Heart left ventricle (tissue), 16 donors: ENCODE measurements around the gene TRMT44. TPM values are rescaled to one million over a fixed set of nuclear protein-coding genes. Genes with fewer than 3 reads are reported as not detected.

ENCODE experiments used
- ATAC-seq, 4 donors: fragments of 200-7000 bp; cut with Tn5 transposase; one replicate each; pipeline ENCODE4 v1.9.1; 2020 to 2022; ENCODE audit warnings: moderate library complexity in 4 of 4, mild to moderate bottlenecking in 3 of 4, moderate number of reproducible peaks in 1 of 4
- DNase-seq, 5 donors: peaks; one replicate each; pipeline ENCODE4 v3.0.0-alpha.2; 2020
- H3K27ac ChIP-seq, 12 donors: fragments of 200-600 bp; sonication (generic) in 4 of 12; one replicate each; pipeline versions ENCODE4 v1.5.0 to v1.8.0; 2016 to 2022; ENCODE audit warnings: mild to moderate bottlenecking in 2 of 12
- H3K27me3 ChIP-seq, 9 donors: fragments of 200-600 bp; sonication (generic) in 2 of 9; one replicate each; pipeline versions ENCODE4 v1.5.1 to v1.8.0; 2016 to 2022; ENCODE audit warnings: mild to moderate bottlenecking in 3 of 9
- H3K36me3 ChIP-seq, 9 donors: fragments of 200-600 bp; sonication (generic) in 2 of 9; one replicate each; pipeline versions ENCODE4 v1.5.0 to v1.8.0; 2018 to 2022; ENCODE audit warnings: mild to moderate bottlenecking in 2 of 9
- H3K4me1 ChIP-seq, 12 donors: fragments of 200-600 bp; sonication (generic) in 4 of 12; one replicate each; pipeline versions ENCODE4 v1.5.0 to v1.8.0; 2016 to 2022; ENCODE audit warnings: mild to moderate bottlenecking in 3 of 12
- H3K4me3 ChIP-seq, 12 donors: fragments of 200-600 bp; sonication (generic) in 4 of 12; one replicate each; pipeline versions ENCODE4 v1.5.0 to v1.8.0; 2017 to 2022; ENCODE audit warnings: mild to moderate bottlenecking in 9 of 12, moderate library complexity in 4 of 12
- H3K9me3 ChIP-seq, 12 donors: fragments of 200-600 bp; sonication (generic) in 4 of 12; one replicate each; pipeline versions ENCODE4 v1.5.0 to v1.8.0; 2016 to 2022; ENCODE audit warnings: mild to moderate bottlenecking in 1 of 12
- POLR2A ChIP-seq, 2 donors: fragments of 450-650 bp; IDR thresholded peaks; one replicate each; pipeline ENCODE4 v1.6.1; 2017; ENCODE audit warnings: antibody characterized with exemption in 2 of 2, mild to moderate bottlenecking in 2 of 2, moderate library complexity in 2 of 2
- WGBS, 4 donors: extraction: QIAGEN DNeasy Blood & Tissue Kit in 2 of 4; methylation state at CpG; one replicate each; pipeline versions ENCODE4 v1.1.5 to v1.1.7; 2013 to 2018; 5-methylcytosine and 5-hydroxymethylcytosine counted together
- intact Hi-C, 10 donors: fragments of 100-400 bp; cut with DNase I; formaldehyde crosslinking; loops; one replicate each; pipeline versions ENCODE4 v1.11.1 to v1.14.2; 2022
- polyA plus RNA-seq, 2 donors: library from polyadenylated mRNA; stranded (reverse); fragments of 200-250 nt; gene quantifications; one replicate each; pipeline ENCODE4 v1.2.3, GENCODE V29; 2013
- total RNA-seq, 9 donors: library from RNA; depleted of rRNA in 2 of 9; stranded (reverse); fragments of >200 nt in 2 of 9; fragmentation: NEBNext Ultra II Directional in 3 of 9; extraction: Animal tissue kit (Norgen Biotek cat#: 25700) in 3 of 9; gene quantifications; one replicate each; pipeline versions ENCODE4 v1.1.0 to v1.2.4, GENCODE V29; 2016 to 2023
- TF ChIP-seq, protein P1 (sequence below), 12 donors: fragments of 200-600 bp; sonication (generic) in 4 of 12; IDR thresholded peaks; one replicate each; pipeline versions ENCODE4 v1.5.0 to v1.8.0; 2018 to 2022; ENCODE audit warnings: antibody characterized with exemption in 12 of 12, mild to moderate bottlenecking in 5 of 12
- donor health status: ischemic (EF 13 %, LVEDD 7.1; RV severe dilation, severe dysfunction).
- donor health status: healthy with polysubstance abuse.
- donor health status: DM: no; HTN: yes; CAD: no.
- donor health status: DM: no; HTN: no; CAD: no.
- donor health status: ischemic (EF 25% LVEDD 6.9; RV normal size, moderate dysfunction).
- donor health status: ischemic (EF 25% LVEDD 5.7; RV mildly dilated, moderate dysfunction).
- donor health status: healthy.
- donor health status: DM: yes; HTN: yes; CAD: no.
- donor health status: ischemic (EF 35%, LVEDD 5.7; RV mildly dilated, moderate dysfunction).
- donor health status: nonischemic (EF 11% LVEDD 7.7; RV severe dilation, severe dysfunction).
- donor health status: DM: yes; HTN: yes; CAD: no.
- donor health status: PGD.
- donor health status: ischemic (EF 29% LVEDD 5.4; RV normal size, mild dysfunction).
- donor health status: nonischemic (EF 23%, LVEDD 6.1; RV moderate dilation, normal function).

The TRMT44 gene
- total and polyA plus RNA-seq, 11 donors: 6.1 to 11.7 (median 8.3) TPM

DNA sequence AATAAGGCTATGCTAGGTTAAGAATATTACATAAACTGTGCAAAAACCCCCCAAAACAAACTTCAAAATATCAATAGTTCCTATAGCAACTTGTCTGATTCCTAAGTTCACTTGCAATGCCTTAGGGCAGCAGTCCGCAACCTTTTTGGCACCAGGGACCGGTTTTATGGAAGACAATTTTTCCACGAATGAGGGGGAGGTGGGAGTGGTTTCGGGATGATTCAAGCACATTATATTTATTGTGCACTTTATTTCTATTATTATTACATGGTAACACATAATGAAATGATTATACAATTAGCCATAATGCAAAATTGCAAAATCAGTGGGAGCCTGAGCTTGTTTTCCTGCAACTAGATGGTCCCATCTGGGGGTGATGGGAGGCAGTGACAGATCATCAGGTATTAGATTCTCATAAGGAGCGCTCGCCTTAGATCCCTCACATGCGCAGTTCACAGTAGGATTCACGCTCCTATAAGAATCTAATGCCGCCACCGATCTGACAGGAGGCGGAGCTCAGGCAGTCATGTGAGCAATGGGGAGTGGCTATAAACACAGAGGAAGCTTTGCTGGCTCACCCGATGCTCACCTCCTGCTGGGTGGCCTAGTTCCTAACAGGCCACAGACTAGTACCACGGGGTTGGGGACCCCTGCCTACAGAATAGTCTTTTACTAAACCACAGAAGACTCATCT lies 39.8 kb upstream of the TRMT44 start:
- peaks cover 7 to 41% (median 27%) of the 10 kb centered on the region in 12 donors for H3K4me1 ChIP-seq
- H3K27me3 ChIP-seq: no peaks in the 10 kb centered on the region
- 90 to 96% (median 94%) methylated on average over 13 of the region's 13 CpGs for WGBS, 4 donors
- H3K4me3 ChIP-seq: no peak overlapping the region
- peak overlapping the region in 5 of 12 donors; percentile 77 to 82 (median 80) for H3K27ac ChIP-seq
- intact Hi-C loops: loop anchor here in 7 of 10 donors (5.0 to 10.0 kb wide), 5 partner anchors 76 to 226 kb away; partner anchors contain the start of gene HTRA3 (in 1 of the 7)
- DNase-seq: no peak
- H3K36me3 ChIP-seq: peaks cover 0 to 68% (median 50%) of the 10 kb centered on the region in 9 donors
- ATAC-seq: no peak
- TF ChIP-seq, protein P1, sequence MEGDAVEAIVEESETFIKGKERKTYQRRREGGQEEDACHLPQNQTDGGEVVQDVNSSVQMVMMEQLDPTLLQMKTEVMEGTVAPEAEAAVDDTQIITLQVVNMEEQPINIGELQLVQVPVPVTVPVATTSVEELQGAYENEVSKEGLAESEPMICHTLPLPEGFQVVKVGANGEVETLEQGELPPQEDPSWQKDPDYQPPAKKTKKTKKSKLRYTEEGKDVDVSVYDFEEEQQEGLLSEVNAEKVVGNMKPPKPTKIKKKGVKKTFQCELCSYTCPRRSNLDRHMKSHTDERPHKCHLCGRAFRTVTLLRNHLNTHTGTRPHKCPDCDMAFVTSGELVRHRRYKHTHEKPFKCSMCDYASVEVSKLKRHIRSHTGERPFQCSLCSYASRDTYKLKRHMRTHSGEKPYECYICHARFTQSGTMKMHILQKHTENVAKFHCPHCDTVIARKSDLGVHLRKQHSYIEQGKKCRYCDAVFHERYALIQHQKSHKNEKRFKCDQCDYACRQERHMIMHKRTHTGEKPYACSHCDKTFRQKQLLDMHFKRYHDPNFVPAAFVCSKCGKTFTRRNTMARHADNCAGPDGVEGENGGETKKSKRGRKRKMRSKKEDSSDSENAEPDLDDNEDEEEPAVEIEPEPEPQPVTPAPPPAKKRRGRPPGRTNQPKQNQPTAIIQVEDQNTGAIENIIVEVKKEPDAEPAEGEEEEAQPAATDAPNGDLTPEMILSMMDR (IDR thresholded peaks at IDR 0.05): no peak
- TF ChIP-seq POLR2A (IDR thresholded peaks at IDR 0.05): no peak
- no peaks in the 10 kb centered on the region for H3K9me3 ChIP-seq

GRCh38 chr4:8401665-8402064 lies 38.9 kb upstream of the TRMT44 start:
- peaks cover 0 to under 1% (median 0%) of the 10 kb centered on the region in 12 donors for H3K9me3 ChIP-seq
- no peak overlapping the region for H3K4me3 ChIP-seq
- no peak for ATAC-seq
- peaks cover 7 to 44% (median 27%) of the 10 kb centered on the region in 12 donors for H3K4me1 ChIP-seq
- TF ChIP-seq POLR2A (IDR thresholded peaks at IDR 0.05): no peak
- TF ChIP-seq, protein P1 (IDR thresholded peaks at IDR 0.05): no peak
- peak overlapping the region; percentile 45 to 91 (median 80) for H3K27ac ChIP-seq
- peaks cover 0 to 72% (median 50%) of the 10 kb centered on the region in 9 donors for H3K36me3 ChIP-seq
- 74 to 93% (median 88%) methylated on average over 10 of the region's 10 CpGs for whole genome bisulfite sequencing, 4 donors
- no peak for DNase-seq
- H3K27me3 ChIP-seq: no peaks in the 10 kb centered on the region
- intact Hi-C loops: loop anchor here in 9 of 10 donors (1.0 to 10.0 kb wide), 13 partner anchors 71 to 227 kb away; partner anchors contain the start of gene HTRA3 (in 1 of the 9)

- Histone ChIP-seq H3K27ac (peak overlapping the region; percentile 45 to 91 (median 80)), H3K9me3 (peaks cover 0 to 5% (median 0%) of the 10 kb centered on the region in 12 donors), H3K36me3 (peaks cover 0 to 68% (median 46%) of the 10 kb centered on the region in 9 donors), H3K27me3 (no peaks in the 10 kb centered on the region), H3K4me1 (peaks cover 7 to 44% (median 27%) of the 10 kb centered on the region in 12 donors), H3K4me3 (no peak overlapping the region)
- 34 to 50% (median 37%) methylated on average over 8 to 11 of the region's 11 CpGs for WGBS, 4 donors
- ATAC-seq: peak; percentile 37 to 71 (median 48)
- intact Hi-C loops: loop anchor here in 9 of 10 donors (1.0 to 10.0 kb wide), 13 partner anchors 71 to 227 kb away; partner anchors contain the start of gene HTRA3 (in 1 of the 9)
- TF ChIP-seq, protein P1 (IDR thresholded peaks at IDR 0.05): no peak
- TF ChIP-seq POLR2A (IDR thresholded peaks at IDR 0.05): no peak
- peak in 2 of 5 donors; percentile 52 to 63 for DNase-seq
Observed at GRCh38 chr4:8402181-8402597, 38.4 kb upstream of the TRMT44 start.

- Histone ChIP-seq H3K4me1 (peaks cover 7 to 44% (median 27%) of the 10 kb centered on the region in 12 donors), H3K27me3 (no peaks in the 10 kb centered on the region), H3K36me3 (peaks cover 0 to 65% (median 46%) of the 10 kb centered on the region in 9 donors), H3K4me3 (no peak overlapping the region), H3K9me3 (peaks cover 0 to 5% (median 0%) of the 10 kb centered on the region in 12 donors), H3K27ac (peak overlapping the region; percentile 45 to 91 (median 80))
- DNase-seq (peak; percentile 52 to 76 (median 66)), ATAC-seq (peak; percentile 39 to 65 (median 45))
- TF ChIP-seq, protein P1 (IDR thresholded peaks at IDR 0.05): no peak
- no peak for TF ChIP-seq POLR2A (IDR thresholded peaks at IDR 0.05)
- 48 to 64% (median 57%) methylated on average over 14 of the region's 14 CpGs for WGBS, 4 donors
- intact Hi-C loops: loop anchor here in 9 of 10 donors (1.0 to 10.0 kb wide), 14 partner anchors 72 to 228 kb away; partner anchors contain the start of gene HTRA3 (in 1 of the 9)
Observed at GRCh38 chr4:8402640-8403039, 37.9 kb upstream of the TRMT44 start.
